GM12865 (cell line): ENCODE data around the gene PGGHG.

Experiments used
- DNase-seq: peaks from one replicate; pipeline ENCODE4 v3.0.0; 2010; ENCODE audit warnings: low read depth
- H3K4me3 ChIP-seq: 2 replicates; pipeline ENCODE4 v1.5.1; 2011; ENCODE audit warnings: mild to moderate bottlenecking, low read depth, low read length, control low read depth
- CTCF ChIP-seq: IDR thresholded peaks from 2 replicates; pipeline ENCODE4 v1.5.1; 2011; ENCODE audit warnings: low read length, control low read depth, low read depth, inconsistent platforms; ENCODE audit not compliant: insufficient read depth; ENCODE audit errors: missing control alignments

Gene PGGHG

GRCh38 chr11:337711-338110 lies 48.8 kb downstream of the PGGHG start:
- no peak for DNase-seq
- no peak overlapping the region for H3K4me3 ChIP-seq
- TF ChIP-seq CTCF: no peak

- no peak overlapping the region for H3K4me3 ChIP-seq
- DNase-seq: no peak
Measured at GRCh38 chr11:339963-340362, 51.0 kb downstream of the PGGHG start.

GRCh38 chr11:340539-341512 lies 51.9 kb downstream of the PGGHG start:
- no peak for TF ChIP-seq CTCF
- no peak overlapping the region for H3K4me3 ChIP-seq
- no peak for DNase-seq

More at GRCh38 chr11:339963-340362, 51.0 kb downstream of the PGGHG start:
- TF ChIP-seq CTCF: no peak

- TF ChIP-seq CTCF: no peak
- DNase-seq: no peak
- H3K4me3 ChIP-seq: no peak overlapping the region
Measured at GRCh38 chr11:342328-342727, 53.4 kb downstream of the PGGHG start.

GRCh38 chr11:344836-345578 lies 56.1 kb downstream of the PGGHG start:
- no peak overlapping the region for H3K4me3 ChIP-seq
- TF ChIP-seq CTCF: no peak
- DNase-seq: no peak
